NOMO-1 treated with dmso at 0.1 percent for 144 hours (cell line): ENCODE data around the gene RNF166.

Experiments
- DNase-seq: peaks from one replicate; lab custom pipeline; 2025; ENCODE audit not compliant: unreplicated experiment; lab: John Stamatoyannopoulos, UW

RNF166 gene

GRCh38 chr16:88725609-88726407, 19.6 kb upstream of the RNF166 start:
- no peak for DNase-seq

GRCh38 chr16:88724855-88725555, 18.8 kb upstream of the RNF166 start:
- DNase-seq: no peak

- DNase-seq: no peak
Measured at GRCh38 chr16:88723911-88724310, 17.7 kb upstream of the RNF166 start.

- no peak for DNase-seq
Measured at GRCh38 chr16:88723507-88723887, 17.3 kb upstream of the RNF166 start.

GRCh38 chr16:88722784-88723506, 16.7 kb upstream of the RNF166 start:
- DNase-seq: no peak

GRCh38 chr16:88721815-88722755, 15.9 kb upstream of the RNF166 start:
- DNase-seq: no peak

GRCh38 chr16:88721236-88721635, 15.0 kb upstream of the RNF166 start:
- DNase-seq: no peak

GRCh38 chr16:88720396-88720970, 14.3 kb upstream of the RNF166 start:
- DNase-seq: no peak

GRCh38 chr16:88719933-88720296, 13.7 kb upstream of the RNF166 start:
- no peak for DNase-seq

- DNase-seq: no peak
Measured at GRCh38 chr16:88719267-88719932, 13.2 kb upstream of the RNF166 start.

GRCh38 chr16:88718178-88718577, 12.0 kb upstream of the RNF166 start:
- no peak for DNase-seq

- no peak for DNase-seq
Measured at GRCh38 chr16:88716601-88717001, 10.4 kb upstream of the RNF166 start.

- no peak for DNase-seq
Measured at GRCh38 chr16:88716201-88716600, 10.0 kb upstream of the RNF166 start.

GRCh38 chr16:88715312-88716190, 9.3 kb upstream of the RNF166 start:
- no peak for DNase-seq

GRCh38 chr16:88714420-88715302, 8.5 kb upstream of the RNF166 start:
- DNase-seq: no peak

GRCh38 chr16:88713568-88714419, 7.6 kb upstream of the RNF166 start:
- DNase-seq: no peak

GRCh38 chr16:88713054-88713453, 6.8 kb upstream of the RNF166 start:
- no peak for DNase-seq
